Activated CD4-positive, alpha-beta T cell treated with anti-CD3 and anti-CD28 coated beads, Interleukin-10, Interleukin-2, amounts not matched to agents 100 ng/mL and 50 ng/mL, durations not matched to agents 16 hours and 8 hours (primary cell): ENCODE measurements around the gene RNF8.
A peak's percentile ranks its signal among the peaks of the same experiment; 100 is the strongest.
"Not testable (repeated sequence)": the region's sequence is repeated elsewhere in the genome, so short reads cannot be mapped to it uniquely, and the experiment has no call there.

Experiments
- DNase-seq: peaks from one replicate; pipeline ENCODE4 v3.0.0-alpha.2; 2020

RNF8 gene

GRCh38 chr6:37353761-37354525 lies at the start of gene RNF8:
TSS of gene RNF8 (plus strand) at chr6:37353983. CDS start at chr6:37354165, 182 bp downstream.
- DNase-seq, result peak; percentile 97

DNA sequence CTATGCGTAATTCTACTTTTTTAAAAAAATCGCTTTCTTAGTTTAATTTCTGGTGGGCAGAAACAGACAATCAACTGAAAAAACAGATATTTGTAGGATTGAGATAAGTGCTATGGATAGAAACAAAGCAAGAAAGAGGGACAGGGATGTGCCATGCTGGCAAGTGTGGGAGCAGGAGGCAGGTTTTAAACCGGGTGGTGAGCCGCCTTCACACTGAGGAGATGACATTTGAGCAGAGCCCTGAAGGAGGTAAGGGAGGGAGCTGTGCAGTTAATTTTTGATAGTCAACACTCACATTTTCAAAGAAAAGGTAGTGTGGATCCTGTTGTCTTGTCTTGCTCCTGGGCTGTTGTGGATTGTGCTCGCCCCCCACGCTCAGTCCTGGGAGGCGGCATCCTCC lies 49.0 kb upstream of the RNF8 start:
- DNase-seq, result no peak

GRCh38 chr6:37305841-37306425 lies 47.9 kb upstream of the RNF8 start:
- DNase-seq, result no peak

GRCh38 chr6:37306624-37307222 lies 47.1 kb upstream of the RNF8 start:
- DNase-seq, result no peak

DNA sequence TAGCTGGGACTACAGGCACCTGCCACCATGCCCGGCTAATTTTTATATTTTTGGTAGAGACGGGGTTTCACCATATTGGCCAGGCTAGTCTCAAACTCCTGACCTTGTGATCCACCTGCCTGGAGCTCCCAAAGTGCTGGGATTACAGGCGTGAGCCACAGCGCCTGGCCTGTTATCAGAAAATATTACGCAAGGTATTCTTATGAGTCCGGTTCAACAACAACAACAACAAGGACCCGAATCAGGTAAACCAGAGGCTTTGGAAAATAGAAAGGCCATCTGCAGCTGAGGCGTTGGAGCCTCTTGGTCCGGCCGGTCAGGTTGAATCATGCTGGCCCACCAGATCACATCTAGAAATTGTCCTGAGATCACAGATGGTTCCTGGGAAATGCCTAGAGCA lies 46.3 kb upstream of the RNF8 start:
- DNase-seq, result not testable (repeated sequence)

- no peak for DNase-seq
These were observed 45.5 kb upstream of the RNF8 start for GRCh38 chr6:37308069-37308815.

GRCh38 chr6:37309046-37309445 lies 44.7 kb upstream of the RNF8 start:
- no peak for DNase-seq

DNA sequence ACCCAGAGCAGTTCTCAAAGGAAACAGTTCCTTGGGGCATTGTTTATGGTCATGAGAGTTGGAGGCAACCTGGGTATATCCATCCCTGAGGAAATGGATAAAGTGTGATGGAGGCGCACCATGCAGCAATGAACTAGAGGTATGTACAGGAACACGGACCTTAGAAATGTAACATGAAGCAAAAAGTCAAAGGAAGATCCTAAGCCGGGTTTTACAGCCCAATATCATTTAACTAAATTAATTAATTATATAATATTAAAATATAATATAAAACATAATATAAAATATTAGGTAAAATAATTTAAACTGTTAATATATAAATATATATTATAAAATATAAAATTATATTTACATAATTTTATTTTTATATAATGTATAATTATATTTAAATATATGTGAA lies 44.1 kb upstream of the RNF8 start:
- no peak for DNase-seq

- no peak for DNase-seq
These were observed 42.8 kb upstream of the RNF8 start for GRCh38 chr6:37310966-37311365.

- DNase-seq, result no peak
These were observed 41.9 kb upstream of the RNF8 start for GRCh38 chr6:37311741-37312473.

- DNase-seq, result no peak
These were observed 39.9 kb upstream of the RNF8 start for GRCh38 chr6:37313723-37314486.

- DNase-seq, result peak; percentile 69
These were observed 39.2 kb upstream of the RNF8 start for GRCh38 chr6:37314487-37315156.

DNA sequence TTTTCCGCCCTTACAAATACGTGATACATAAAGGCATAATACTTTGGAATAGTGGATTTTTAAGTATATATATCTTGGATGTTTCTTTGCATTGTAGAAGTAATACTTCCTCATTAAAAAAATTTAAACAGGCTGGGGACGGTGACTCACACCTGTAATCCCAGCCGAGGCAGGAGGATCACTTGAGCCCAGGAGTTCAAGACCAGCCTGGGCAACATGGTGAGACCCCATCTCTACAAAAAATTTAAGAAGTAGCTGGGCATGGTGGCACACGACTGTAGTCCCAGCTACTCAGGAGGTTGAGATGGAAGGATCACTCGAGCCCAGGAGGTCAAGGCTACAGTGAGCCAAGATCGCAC lies 38.6 kb upstream of the RNF8 start:
- DNase-seq, result no peak

DNA sequence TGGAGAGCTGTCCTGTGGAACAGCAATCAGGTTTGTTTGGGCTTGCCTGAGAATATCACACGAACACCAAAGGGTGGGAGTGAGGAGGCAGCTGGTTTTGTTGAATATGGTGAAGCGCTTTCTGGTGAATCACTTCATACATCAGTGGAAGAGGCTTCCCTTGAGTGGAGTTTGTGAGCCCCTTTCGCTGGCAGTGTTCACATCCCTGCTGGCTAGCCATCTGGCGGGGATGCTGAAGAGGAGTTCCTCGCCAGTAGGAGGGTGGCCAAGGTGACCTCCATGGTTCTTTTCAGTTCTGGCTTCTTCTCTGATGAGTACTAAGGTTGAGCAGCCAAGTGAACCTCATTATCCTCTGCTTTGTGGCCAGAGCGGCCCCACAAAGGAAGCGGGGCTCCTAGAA lies 37.7 kb upstream of the RNF8 start:
- no peak for DNase-seq

- no peak for DNase-seq
These were observed 36.3 kb upstream of the RNF8 start for GRCh38 chr6:37317312-37318038.

GRCh38 chr6:37319156-37319555 lies 34.6 kb upstream of the RNF8 start:
- no peak for DNase-seq

DNA sequence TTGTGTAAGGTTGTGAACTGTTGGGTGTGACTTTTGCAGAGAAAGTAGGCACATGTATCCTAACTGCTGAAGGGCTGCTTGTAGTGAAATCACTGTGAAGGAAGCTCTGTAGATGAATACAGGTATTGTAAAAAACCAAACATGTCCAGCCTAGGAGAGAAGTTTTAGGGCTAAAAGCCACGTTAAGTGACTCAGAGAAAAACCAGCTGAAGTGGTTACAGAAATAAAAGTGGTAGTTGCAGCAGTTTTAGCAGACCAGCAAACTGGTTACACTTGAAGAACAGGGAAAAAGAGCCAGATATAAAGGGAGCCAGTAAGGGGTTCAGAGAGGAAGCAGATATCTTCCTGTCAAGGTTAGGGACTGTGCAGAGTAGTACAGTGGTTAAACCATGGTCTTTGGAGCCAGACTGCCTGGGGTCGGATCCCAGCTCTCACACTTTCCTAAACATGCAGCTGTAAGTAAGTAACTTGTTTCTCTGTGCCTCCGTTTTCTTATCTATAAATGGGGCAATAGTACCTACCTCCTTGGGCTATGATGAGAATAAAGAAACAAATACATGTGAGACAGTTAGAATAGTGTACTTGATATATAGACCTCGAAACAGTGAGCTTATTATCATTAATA lies 33.8 kb upstream of the RNF8 start:
- no peak for DNase-seq

GRCh38 chr6:37320646-37321045 lies 33.1 kb upstream of the RNF8 start:
- DNase-seq, result no peak

DNA sequence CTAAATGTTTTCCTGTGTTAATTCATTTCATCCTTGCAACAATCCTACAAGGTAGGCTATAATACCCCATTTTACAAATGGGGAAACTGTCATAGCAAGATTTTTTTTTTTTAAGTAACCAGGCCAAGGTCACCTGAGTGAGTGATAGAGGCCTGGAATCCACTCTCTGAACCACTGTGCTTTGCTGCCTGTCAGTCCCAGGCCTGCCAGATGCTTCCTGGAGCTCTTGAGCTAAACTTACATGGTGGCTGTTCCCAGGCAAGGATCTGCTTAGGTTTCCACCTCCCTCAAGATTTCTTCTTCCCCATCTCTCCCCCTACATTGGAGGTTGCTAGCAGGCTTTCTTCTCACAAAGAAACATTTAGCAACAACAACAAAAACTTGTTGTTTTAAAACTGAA lies 32.7 kb upstream of the RNF8 start:
- no peak for DNase-seq
